Fibroblast of skin of back (primary cell): ENCODE results near the gene APOA1.

Experiments used
- DNase-seq: peaks from one replicate; pipeline ENCODE4 v3.0.0-alpha.2; 2013

APOA1 gene

GRCh38 chr11:116833491-116833815, 4.0 kb downstream of the APOA1 start:
- DNase-seq = no peak

- no peak for DNase-seq
Measured at GRCh38 chr11:116832350-116833290, 4.8 kb downstream of the APOA1 start.

GRCh38 chr11:116831790-116832349, 5.6 kb downstream of the APOA1 start:
- no peak for DNase-seq

- DNase-seq = no peak
Measured at GRCh38 chr11:116830184-116830912, 7.1 kb downstream of the APOA1 start.

GRCh38 chr11:116829525-116830183, 7.8 kb downstream of the APOA1 start, which contains the start of gene APOC3:
Gene APOC3 (plus strand): TSS chr11:116829907. CDS start chr11:116830583, 676 bp downstream.
- DNase-seq = peak; percentile 75

- no peak for DNase-seq
Measured at GRCh38 chr11:116828632-116829524, 8.5 kb downstream of the APOA1 start.

GRCh38 chr11:116827461-116827860, 10.0 kb downstream of the APOA1 start:
- no peak for DNase-seq

GRCh38 chr11:116826751-116827431, 10.5 kb downstream of the APOA1 start:
- no peak for DNase-seq

GRCh38 chr11:116825854-116826750, 11.3 kb downstream of the APOA1 start:
- no peak for DNase-seq

GRCh38 chr11:116825434-116825833, 12.0 kb downstream of the APOA1 start:
- no peak for DNase-seq

GRCh38 chr11:116823031-116823843, 14.2 kb downstream of the APOA1 start, which contains the start of gene APOA4:
Gene APOA4 (minus strand): TSS chr11:116823304. CDS start chr11:116823191, 113 bp downstream.
- no peak for DNase-seq

GRCh38 chr11:116822575-116822974, 14.8 kb downstream of the APOA1 start:
- DNase-seq = no peak

GRCh38 chr11:116821050-116821918, 16.1 kb downstream of the APOA1 start:
- no peak for DNase-seq

- no peak for DNase-seq
Measured at GRCh38 chr11:116819049-116819448, 18.4 kb downstream of the APOA1 start.

GRCh38 chr11:116814502-116814901, 22.9 kb downstream of the APOA1 start:
- no peak for DNase-seq

GRCh38 chr11:116813781-116814471, 23.5 kb downstream of the APOA1 start:
- no peak for DNase-seq

GRCh38 chr11:116813170-116813569, 24.3 kb downstream of the APOA1 start:
- no peak for DNase-seq
